Measurements from ENCODE around the gene SPPL3. TPM values are rescaled to one million over a fixed set of nuclear protein-coding genes. Genes with fewer than 3 reads are reported as not detected.

The SPPL3 gene
- total RNA-seq, 4 donors from 2014 or later: 25.5 to 30.4 (median 29.0) TPM

DNA sequence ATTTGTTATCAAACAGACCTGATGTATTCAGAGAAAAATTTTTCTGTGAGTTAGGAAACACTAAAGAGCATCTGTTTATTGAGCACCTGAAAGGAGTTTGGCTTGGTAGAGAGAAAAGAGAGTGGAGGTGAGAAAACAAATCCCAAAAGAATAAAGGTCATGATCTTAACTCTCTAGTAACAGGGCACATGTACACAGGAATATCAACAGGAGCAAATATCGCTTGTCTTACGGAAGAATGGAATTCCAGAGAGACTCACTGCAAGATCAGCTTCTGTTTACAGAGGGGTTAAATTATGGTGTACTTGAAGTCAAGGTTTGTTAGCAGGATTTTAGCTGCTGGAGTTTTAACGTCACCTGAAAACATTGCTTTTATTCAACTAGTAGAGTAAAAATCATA is 78.8 kb downstream of the SPPL3 start:
- no peak overlapping the region for H3K27ac ChIP-seq
- 81 to 91% methylated on average over 3 of the region's 3 CpGs for WGBS, 2 donors
- H3K4me3 ChIP-seq: no peak overlapping the region
- H3K9me3 ChIP-seq: no peaks in the 10 kb centered on the region
- peaks cover 0 to 58% (median 16%) of the 10 kb centered on the region in 4 donors for H3K4me1 ChIP-seq
- no peaks in the 10 kb centered on the region for H3K27me3 ChIP-seq
- TF ChIP-seq EP300 (IDR thresholded peaks at IDR 0.05) (no peak), POLR2A (IDR thresholded peaks at IDR 0.05) (no peak), CTCF (IDR thresholded peaks at IDR 0.05) (no peak)
- no peaks in the 10 kb centered on the region for H3K36me3 ChIP-seq
- no peak for DNase-seq (ENCODE audit: low spot score in 2 of 2)

DNA sequence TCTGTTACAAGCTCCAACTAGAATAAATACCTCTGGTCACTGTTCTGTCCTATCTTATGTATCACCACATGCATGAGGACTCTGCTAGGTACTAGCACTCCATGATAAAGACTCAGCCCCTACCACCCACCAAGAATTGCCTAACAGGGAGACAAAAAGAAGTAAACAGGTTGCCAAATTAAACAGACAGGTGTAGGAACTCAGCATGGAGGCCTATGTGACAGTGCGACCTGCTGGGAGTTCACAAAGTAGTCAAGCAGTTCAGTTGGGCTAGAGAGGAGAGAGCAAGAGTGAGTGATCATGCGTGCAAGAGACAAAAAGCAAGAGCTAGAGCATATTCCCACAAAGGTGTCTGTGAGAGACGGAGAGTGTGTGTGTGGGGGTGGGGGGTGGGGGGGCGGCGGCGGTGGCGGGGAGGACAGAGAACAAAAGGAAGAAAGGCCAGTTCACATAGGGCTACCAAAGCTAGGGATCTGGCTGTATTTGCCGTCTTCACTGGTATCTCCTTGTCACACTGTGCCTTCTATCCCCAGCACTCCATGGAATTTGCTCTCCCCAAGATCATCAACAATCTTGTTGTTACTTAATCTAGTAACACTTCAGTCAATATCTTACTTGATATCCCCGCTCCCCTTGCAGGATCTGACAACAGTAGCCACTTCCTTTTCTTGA is 81.2 kb downstream of the SPPL3 start:
- TF ChIP-seq POLR2A (IDR thresholded peaks at IDR 0.05) (no peak), EP300 (IDR thresholded peaks at IDR 0.05) (no peak), CTCF (IDR thresholded peaks at IDR 0.05) (no peak)
- 54 to 65% methylated on average over 9 of the region's 9 CpGs for WGBS, 2 donors
- H3K27me3 ChIP-seq: no peaks in the 10 kb centered on the region

DNA sequence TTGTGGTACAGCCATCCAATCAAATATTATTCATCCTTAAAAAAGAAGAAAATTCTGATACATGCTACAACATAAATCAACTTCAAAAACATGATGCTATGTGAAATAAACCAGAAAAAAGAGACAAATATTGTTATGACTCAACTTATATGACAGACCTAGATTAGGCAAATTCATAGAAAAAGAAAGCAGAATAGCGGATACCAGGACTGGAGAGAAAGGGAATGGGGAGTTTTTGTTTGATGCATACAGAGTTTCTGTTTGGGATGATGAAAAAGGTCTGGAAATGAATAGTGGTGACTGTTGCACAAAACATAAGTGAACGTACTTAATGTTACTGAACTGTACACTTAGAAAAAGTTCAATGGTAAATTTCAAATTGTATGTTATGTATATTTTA is 82.3 kb downstream of the SPPL3 start:
- no peaks in the 10 kb centered on the region for H3K36me3 ChIP-seq
- no peaks in the 10 kb centered on the region for H3K27me3 ChIP-seq
- no peaks in the 10 kb centered on the region for H3K9me3 ChIP-seq
- WGBS, 2 donors: 54 to 63% methylated on average over 2 of the region's 2 CpGs
- no peak for DNase-seq (ENCODE audit: low spot score in 2 of 2)
- peaks cover 0 to 54% (median 5%) of the 10 kb centered on the region in 4 donors for H3K4me1 ChIP-seq
- H3K4me3 ChIP-seq: no peak overlapping the region
- H3K27ac ChIP-seq: no peak overlapping the region
- TF ChIP-seq CTCF (IDR thresholded peaks at IDR 0.05) (no peak), POLR2A (IDR thresholded peaks at IDR 0.05) (no peak), EP300 (IDR thresholded peaks at IDR 0.05) (no peak)

More for the DNA sequence above, 81.2 kb downstream of the SPPL3 start:
- Histone ChIP-seq H3K4me1 (peaks cover 0 to 55% (median 7%) of the 10 kb centered on the region in 4 donors), H3K36me3 (no peaks in the 10 kb centered on the region), H3K27ac (no peak overlapping the region), H3K9me3 (no peaks in the 10 kb centered on the region), H3K4me3 (no peak overlapping the region)
- DNase-seq (ENCODE audit: low spot score in 2 of 2): no peak

GRCh38 chr12:120820884-120821510 is 83.2 kb downstream of the SPPL3 start:
- Histone ChIP-seq H3K4me1 (peaks cover 0 to 55% (median 5%) of the 10 kb centered on the region in 4 donors), H3K36me3 (no peaks in the 10 kb centered on the region), H3K4me3 (no peak overlapping the region), H3K27ac (no peak overlapping the region), H3K9me3 (no peaks in the 10 kb centered on the region), H3K27me3 (no peaks in the 10 kb centered on the region)
- 74 to 75% methylated on average over 7 of the region's 7 CpGs for WGBS, 2 donors
- TF ChIP-seq CTCF (IDR thresholded peaks at IDR 0.05) (no peak), EP300 (IDR thresholded peaks at IDR 0.05) (no peak), POLR2A (IDR thresholded peaks at IDR 0.05) (no peak)
- no peak for DNase-seq (ENCODE audit: low spot score in 2 of 2)

DNA sequence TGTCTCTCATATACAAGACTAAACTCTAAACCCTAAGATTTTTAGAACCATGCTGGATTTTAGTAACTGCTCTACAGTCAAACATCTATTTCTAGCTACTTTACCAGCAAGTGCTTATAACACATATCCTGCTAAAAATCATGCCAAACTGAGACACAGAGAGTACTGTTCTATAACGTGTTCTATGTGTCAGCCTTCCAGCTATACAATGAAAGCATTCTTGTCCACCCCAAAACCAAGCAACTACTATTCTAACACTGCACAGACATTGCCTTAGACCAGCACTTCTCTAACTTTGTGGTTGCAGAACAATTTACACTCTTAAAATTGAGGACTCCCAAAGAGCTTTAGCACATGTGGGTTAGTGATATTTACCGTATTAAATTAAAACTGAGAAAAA is 85.7 kb downstream of the SPPL3 start:
- Histone ChIP-seq H3K9me3 (no peaks in the 10 kb centered on the region), H3K36me3 (no peaks in the 10 kb centered on the region), H3K4me1 (peaks cover 0 to 67% (median 10%) of the 10 kb centered on the region in 4 donors), H3K27ac (peak overlapping the region in 2 of 4 donors; percentile 61 to 68), H3K27me3 (no peaks in the 10 kb centered on the region), H3K4me3 (no peak overlapping the region)
- 42 to 54% methylated on average over 2 of the region's 2 CpGs for WGBS, 2 donors
- TF ChIP-seq EP300 (IDR thresholded peaks at IDR 0.05): peak in 1 of 2 donors; percentile 45
- no peak for TF ChIP-seq POLR2A (IDR thresholded peaks at IDR 0.05)
- TF ChIP-seq CTCF (IDR thresholded peaks at IDR 0.05): no peak
- no peak for DNase-seq (ENCODE audit: low spot score in 2 of 2)

All from tibial nerve (tissue), 4 donors.